Upper lobe of left lung (tissue), 4 donors: ENCODE measurements around the gene COL4A6.

ENCODE experiments used
- CTCF ChIP-seq, 6 experiments: fragments of 450-650 bp in 4 of 6; fragments of 200-600 bp in 2 of 6; sonication (generic) in 2 of 6; IDR thresholded peaks; one replicate each; pipeline ENCODE4 v1.5.1; 2016 to 2019; ENCODE audit warnings: antibody characterized with exemption in 6 of 6
- POLR2A ChIP-seq, 4 donors: fragments of 450-650 bp; IDR thresholded peaks; one replicate each; pipeline ENCODE4 v1.5.1; 2016 to 2017; ENCODE audit warnings: antibody characterized with exemption in 4 of 4, mild to moderate bottlenecking in 2 of 4
- POLR2AphosphoS5 ChIP-seq, 2 donors: sonication (generic); formaldehyde crosslinking; IDR thresholded peaks; one replicate each; pipeline ENCODE4 v1.5.1; 2017; ENCODE audit warnings: antibody characterized with exemption in 2 of 2

GRCh38 chrX:108275732-108276131 is 162.5 kb downstream of the COL4A6 start:
- TF ChIP-seq CTCF (IDR thresholded peaks at IDR 0.05) (no peak), POLR2A (IDR thresholded peaks at IDR 0.05) (no peak), POLR2AphosphoS5 (IDR thresholded peaks at IDR 0.05) (no peak)
